Brain pericyte (primary cell): ENCODE results near the gene MINPP1.

Source experiments
- DNase-seq: peaks from one replicate; pipeline ENCODE4 v3.0.0-alpha.2; 2012; ENCODE audit warnings: low read depth, low spot score

MINPP1 gene

GRCh38 chr10:87523731-87524130 is 19.0 kb downstream of the MINPP1 start:
- no peak for DNase-seq

- no peak for DNase-seq
Observed at GRCh38 chr10:87524296-87524695, 19.6 kb downstream of the MINPP1 start.

GRCh38 chr10:87531908-87532622 is 27.4 kb downstream of the MINPP1 start:
- DNase-seq: no peak

GRCh38 chr10:87532696-87533095 is 28.0 kb downstream of the MINPP1 start:
- no peak for DNase-seq

- DNase-seq: no peak
Observed at GRCh38 chr10:87534173-87534858, 29.6 kb downstream of the MINPP1 start.

GRCh38 chr10:87538092-87539015 is 33.7 kb downstream of the MINPP1 start:
- no peak for DNase-seq

- DNase-seq: no peak
Observed at GRCh38 chr10:87541114-87541513, 36.4 kb downstream of the MINPP1 start.

- no peak for DNase-seq
Observed at GRCh38 chr10:87544721-87545120, 40.0 kb downstream of the MINPP1 start.

- DNase-seq: no peak
Observed at GRCh38 chr10:87545783-87546182, 41.1 kb downstream of the MINPP1 start.

GRCh38 chr10:87546210-87546609 is 41.5 kb downstream of the MINPP1 start:
- DNase-seq: no peak

GRCh38 chr10:87546971-87547413 is 42.3 kb downstream of the MINPP1 start:
- no peak for DNase-seq

GRCh38 chr10:87547734-87548311 is 43.1 kb downstream of the MINPP1 start:
- no peak for DNase-seq

- DNase-seq: no peak
Observed at GRCh38 chr10:87550741-87551140, 46.0 kb downstream of the MINPP1 start.

- no peak for DNase-seq
Observed at GRCh38 chr10:87551326-87551725, 46.6 kb downstream of the MINPP1 start.

- no peak for DNase-seq
Observed at GRCh38 chr10:87552248-87552929, 47.7 kb downstream of the MINPP1 start.

GRCh38 chr10:87557409-87557808 is 52.7 kb downstream of the MINPP1 start:
- DNase-seq: no peak

GRCh38 chr10:87558333-87558732 is 53.6 kb downstream of the MINPP1 start:
- no peak for DNase-seq

GRCh38 chr10:87559392-87559791 is 54.7 kb downstream of the MINPP1 start:
- DNase-seq: no peak

GRCh38 chr10:87560495-87561129 is 55.9 kb downstream of the MINPP1 start:
- no peak for DNase-seq

- DNase-seq: no peak
Observed at GRCh38 chr10:87562750-87563149, 58.1 kb downstream of the MINPP1 start.

- no peak for DNase-seq
Observed at GRCh38 chr10:87565010-87565409, 60.3 kb downstream of the MINPP1 start.
